Left lung (tissue), 10 donors: ENCODE results near the gene CNTNAP1. TPM values are rescaled to one million over a fixed set of nuclear protein-coding genes. Genes with fewer than 3 reads are reported as not detected.
A peak's percentile ranks its signal among the peaks of the same experiment; 100 is the strongest.

Source experiments
- ATAC-seq: fragments of 200-7000 bp; cut with Tn5 transposase; one replicate; pipeline ENCODE4 v1.9.1; 2020; ENCODE audit warnings: moderate library complexity
- DNase-seq, 4 donors: peaks; one replicate each; pipeline ENCODE4 v3.0.0-alpha.2; 2013 to 2020
- H3K27ac ChIP-seq, 2 donors: fragments of 200-600 bp; sonication (generic) in 1 of 2; one replicate each; pipeline versions ENCODE4 v1.5.0 to v1.8.0; 2020 to 2021
- H3K27me3 ChIP-seq, 2 donors: fragments of 200-600 bp; sonication (generic) in 1 of 2; one replicate each; pipeline versions ENCODE4 v1.5.0 to v1.8.0; 2020 to 2021
- H3K36me3 ChIP-seq, 2 donors: fragments of 200-600 bp; sonication (generic) in 1 of 2; one replicate each; pipeline versions ENCODE4 v1.5.0 to v1.8.0; 2020 to 2021
- H3K4me1 ChIP-seq, 2 donors: fragments of 200-600 bp; one replicate each; pipeline ENCODE4 v1.8.0; 2021
- H3K4me3 ChIP-seq, 2 donors: fragments of 200-600 bp; sonication (generic) in 1 of 2; one replicate each; pipeline versions ENCODE4 v1.5.0 to v1.8.0; 2020 to 2021; ENCODE audit warnings: mild to moderate bottlenecking in 1 of 2
- H3K9me3 ChIP-seq, 2 donors: fragments of 200-600 bp; sonication (generic) in 1 of 2; one replicate each; pipeline versions ENCODE4 v1.5.0 to v1.8.0; 2020 to 2021
- intact Hi-C, 2 donors: fragments of 100-400 bp; cut with DNase I; formaldehyde crosslinking; loops; one replicate each; pipeline versions ENCODE4 v1.11.2 to v1.14.2; 2022
- polyA plus RNA-seq, 6 donors: library from polyadenylated mRNA; unstranded; fragments of 120-200 nt; gene quantifications; one replicate each; pipeline ENCODE4 v1.2.1, GENCODE V29; 2013; ENCODE audit not compliant: insufficient read length in 6 of 6
- total RNA-seq, 2 donors: library from RNA; stranded (reverse); fragmentation: NEBNext Ultra II Directional; extraction: Animal tissue kit (Norgen Biotek cat#: 25700); gene quantifications; one replicate each; pipeline ENCODE4 v1.2.1, GENCODE V29; 2021
- TF ChIP-seq, protein P1 (sequence below), 2 donors: fragments of 200-600 bp; sonication (generic) in 1 of 2; IDR thresholded peaks; one replicate each; pipeline versions ENCODE4 v1.5.0 to v1.8.0; 2021; ENCODE audit warnings: antibody characterized with exemption in 2 of 2
- donor health status: DM: no; HTN: yes; CAD: no.
- donor health status: DM: no; HTN: no; CAD: no.

CNTNAP1 gene
- total and polyA plus RNA-seq, 8 donors = 7.3 to 15.6 (median 11.2) TPM

DNA sequence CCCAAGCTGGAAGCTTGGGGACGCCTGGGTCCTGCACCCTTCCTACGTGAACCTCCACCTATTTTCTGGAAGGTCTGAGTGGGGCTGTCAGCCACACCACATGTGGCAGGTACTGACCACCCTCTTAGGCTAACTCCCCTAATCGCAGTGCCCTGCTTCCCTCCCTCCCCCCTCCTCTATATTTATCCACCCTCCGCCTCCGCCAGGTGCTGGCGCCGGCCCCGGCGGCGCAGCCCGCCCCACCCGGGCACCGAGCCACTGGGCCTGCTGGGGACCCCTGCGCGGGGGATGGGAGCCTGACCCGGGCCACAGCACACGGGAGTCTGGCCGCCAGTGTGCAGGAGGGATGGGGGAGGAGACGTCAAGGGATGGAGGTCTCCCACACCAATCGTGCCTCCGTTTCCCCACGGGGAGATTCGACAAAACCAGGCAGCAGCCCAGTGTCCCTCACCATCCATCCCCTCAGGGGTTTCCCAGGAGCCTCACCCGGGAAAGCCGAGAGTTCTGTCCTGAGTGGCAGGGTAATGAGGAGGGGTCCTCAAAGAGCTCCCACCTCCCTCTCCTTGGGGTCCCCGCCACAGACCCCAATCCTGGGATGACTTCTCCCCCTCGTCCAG is 6.9 kb upstream of the CNTNAP1 start:
- DNase-seq = no peak
- peaks cover 0 to 64% of the 10 kb centered on the region in 2 donors for H3K27me3 ChIP-seq
- TF ChIP-seq, protein P1, sequence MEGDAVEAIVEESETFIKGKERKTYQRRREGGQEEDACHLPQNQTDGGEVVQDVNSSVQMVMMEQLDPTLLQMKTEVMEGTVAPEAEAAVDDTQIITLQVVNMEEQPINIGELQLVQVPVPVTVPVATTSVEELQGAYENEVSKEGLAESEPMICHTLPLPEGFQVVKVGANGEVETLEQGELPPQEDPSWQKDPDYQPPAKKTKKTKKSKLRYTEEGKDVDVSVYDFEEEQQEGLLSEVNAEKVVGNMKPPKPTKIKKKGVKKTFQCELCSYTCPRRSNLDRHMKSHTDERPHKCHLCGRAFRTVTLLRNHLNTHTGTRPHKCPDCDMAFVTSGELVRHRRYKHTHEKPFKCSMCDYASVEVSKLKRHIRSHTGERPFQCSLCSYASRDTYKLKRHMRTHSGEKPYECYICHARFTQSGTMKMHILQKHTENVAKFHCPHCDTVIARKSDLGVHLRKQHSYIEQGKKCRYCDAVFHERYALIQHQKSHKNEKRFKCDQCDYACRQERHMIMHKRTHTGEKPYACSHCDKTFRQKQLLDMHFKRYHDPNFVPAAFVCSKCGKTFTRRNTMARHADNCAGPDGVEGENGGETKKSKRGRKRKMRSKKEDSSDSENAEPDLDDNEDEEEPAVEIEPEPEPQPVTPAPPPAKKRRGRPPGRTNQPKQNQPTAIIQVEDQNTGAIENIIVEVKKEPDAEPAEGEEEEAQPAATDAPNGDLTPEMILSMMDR (IDR thresholded peaks at IDR 0.05) = no peak
- H3K27ac ChIP-seq = peak overlapping the region; percentile 80 to 86
- peaks cover 0 to 29% of the 10 kb centered on the region in 2 donors for H3K36me3 ChIP-seq
- H3K9me3 ChIP-seq = no peaks in the 10 kb centered on the region
- intact Hi-C loops = loop anchor here in 1 of 2 donors (5.0 kb wide), 1 partner anchor 98 kb away; the partner anchor contains the start of gene PSMC3IP
- ATAC-seq = no peak
- H3K4me3 ChIP-seq = peak overlapping the region; percentile 86 to 90
- peaks cover 44 to 77% of the 10 kb centered on the region in 2 donors for H3K4me1 ChIP-seq

GRCh38 chr17:42675965-42676423 is 6.3 kb upstream of the CNTNAP1 start:
- H3K27me3 ChIP-seq = peaks cover 0 to 59% of the 10 kb centered on the region in 2 donors
- ATAC-seq = peak; percentile 7
- H3K27ac ChIP-seq = peak overlapping the region; percentile 80 to 86
- peaks cover 44 to 75% of the 10 kb centered on the region in 2 donors for H3K4me1 ChIP-seq
- TF ChIP-seq, protein P1 (IDR thresholded peaks at IDR 0.05) = no peak
- H3K4me3 ChIP-seq = peak overlapping the region; percentile 86 to 90
- peaks cover 0 to 24% of the 10 kb centered on the region in 2 donors for H3K36me3 ChIP-seq
- peak in 1 of 4 donors; percentile 91 for DNase-seq
- intact Hi-C loops = loop anchor here in 1 of 2 donors (5.0 kb wide), 1 partner anchor 99 kb away; the partner anchor contains the start of gene PSMC3IP
- no peaks in the 10 kb centered on the region for H3K9me3 ChIP-seq

DNA sequence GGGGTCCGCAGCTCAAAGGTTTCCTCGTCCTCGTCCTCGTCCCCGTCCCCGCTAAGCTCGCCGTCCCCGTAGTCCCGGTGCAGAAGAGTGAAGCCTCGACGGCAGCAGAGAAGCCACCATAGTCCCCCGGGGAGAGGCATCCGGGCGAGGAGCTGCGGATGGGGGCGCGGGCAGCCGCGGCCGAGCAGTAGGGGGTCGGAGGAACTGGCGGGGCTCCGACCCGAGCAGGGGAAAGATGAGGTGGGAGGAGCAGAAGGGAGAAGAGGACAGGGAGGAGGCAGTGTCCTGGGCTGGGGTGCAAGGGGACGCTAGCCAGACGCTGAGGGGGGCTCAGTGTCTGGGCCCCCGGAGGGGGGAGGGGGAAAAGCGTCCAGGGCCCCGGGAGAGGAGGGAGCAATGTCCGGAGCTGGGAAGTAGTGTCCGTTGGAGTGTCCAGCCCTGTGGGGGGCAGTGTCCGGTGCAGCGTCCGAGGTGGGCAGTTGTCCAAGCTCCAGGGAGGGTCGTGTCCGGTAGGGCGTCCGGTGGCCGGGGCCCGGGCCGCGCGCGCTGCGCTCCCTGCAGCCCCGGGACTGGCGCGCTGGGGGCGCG is 5.8 kb upstream of the CNTNAP1 start, which contains the start of gene PLEKHH3:
Gene PLEKHH3, minus strand, starts transcription at position 571 of the 588 bp plus-strand sequence. Its CDS starts 431 bp downstream, at position 140.
- Histone ChIP-seq H3K4me3 (peak within 1 kb of the TSS; percentile 86 to 90), H3K36me3 (peaks cover 0 to 19% of the 10 kb centered on the region in 2 donors), H3K27ac (peak within 1 kb of the TSS; percentile 91 to 92), H3K27me3 (peaks cover 0 to 56% of the 10 kb centered on the region in 2 donors), H3K4me1 (peaks cover 44 to 75% of the 10 kb centered on the region in 2 donors), H3K9me3 (no peaks in the 10 kb centered on the region)
- ATAC-seq (peak; percentile 0), DNase-seq (peak in 1 of 4 donors; percentile 78)
- intact Hi-C loops = loop anchor here in 1 of 2 donors (5.0 kb wide), 1 partner anchor 99 kb away; the partner anchor contains the start of gene PSMC3IP
- TF ChIP-seq, protein P1 (IDR thresholded peaks at IDR 0.05) = no peak

DNA sequence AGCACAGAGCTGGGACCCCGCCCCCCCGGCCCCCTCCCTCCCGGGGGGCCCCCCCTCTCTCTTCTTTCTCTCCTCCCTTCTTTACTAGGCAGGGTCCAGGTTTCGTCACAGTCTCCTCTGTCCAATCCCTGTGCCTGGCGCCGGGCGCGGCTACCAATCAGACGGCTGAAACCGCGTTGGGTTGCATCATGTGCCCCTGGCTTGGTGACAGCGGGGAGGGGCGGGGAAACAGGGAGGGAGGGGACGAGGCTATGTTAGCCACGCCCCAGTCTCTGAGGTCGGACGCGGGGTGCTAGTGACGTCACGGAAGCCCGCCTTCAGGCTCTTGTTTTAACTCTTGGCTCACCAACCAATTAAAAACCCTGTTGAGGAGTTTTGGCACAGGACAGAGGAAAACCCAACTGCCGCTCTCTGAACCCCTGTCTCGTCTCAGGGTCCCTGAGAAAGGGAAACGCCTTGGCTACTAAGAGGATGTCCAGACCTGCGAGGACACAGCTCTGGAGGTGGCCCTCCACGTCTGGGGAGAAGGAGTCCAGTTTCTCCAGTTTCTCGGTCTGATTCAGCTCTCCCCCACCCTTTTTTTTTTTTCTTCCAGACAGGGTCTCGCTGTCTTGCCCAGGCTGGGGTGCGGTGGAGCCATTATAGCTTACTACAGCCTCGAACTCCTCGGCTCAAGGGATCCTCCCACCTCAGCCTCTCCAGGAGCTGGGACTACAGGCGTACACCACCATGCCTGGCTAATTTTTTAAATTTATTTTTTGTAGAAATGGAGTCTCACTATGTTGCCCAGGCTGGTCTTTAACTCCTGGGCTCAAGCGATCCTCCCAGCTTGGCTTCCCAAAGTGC is 5.1 kb upstream of the CNTNAP1 start:
- DNase-seq (peak; percentile 98 to 100 (median 100)), ATAC-seq (peak; percentile 69)
- Histone ChIP-seq H3K27me3 (peaks cover 0 to 56% of the 10 kb centered on the region in 2 donors), H3K4me1 (peaks cover 50 to 80% of the 10 kb centered on the region in 2 donors), H3K27ac (peak overlapping the region; percentile 91 to 92), H3K4me3 (peak overlapping the region; percentile 86 to 90), H3K36me3 (peaks cover 0 to 12% of the 10 kb centered on the region in 2 donors), H3K9me3 (no peaks in the 10 kb centered on the region)
- intact Hi-C loops = loop anchor here in 1 of 2 donors (5.0 kb wide), 1 partner anchor 100 kb away; the partner anchor contains the start of gene PSMC3IP
- TF ChIP-seq, protein P1 (IDR thresholded peaks at IDR 0.05) = no peak
